ENCODE results near the gene CDIP1. TPM values are rescaled to one million over a fixed set of nuclear protein-coding genes. Genes with fewer than 3 reads are reported as not detected.

The CDIP1 gene
- total and polyA plus RNA-seq, 3 donors from 2014 or later = 32.0 to 34.7 (median 34.0) TPM

- Histone ChIP-seq H3K9me3 (no peaks in the 10 kb centered on the region), H3K4me3 (no peak overlapping the region), H3K4me1 (peaks cover 20% of the 10 kb centered on the region), H3K36me3 (ENCODE audit: low read depth, missing control alignments) (no peaks in the 10 kb centered on the region), H3K27ac (peak overlapping the region in 1 of 2 donors; percentile 25), H3K27me3 (no peaks in the 10 kb centered on the region)
- no peak for TF ChIP-seq CTCF (IDR thresholded peaks at IDR 0.05)
- no peak for TF ChIP-seq POLR2A (IDR thresholded peaks at IDR 0.05)
- no peak for DNase-seq
- intact Hi-C loops (cut with DNase I; ENCODE audit: low total_unique reads) = no loop called here
- 61 to 65% methylated on average over 7 of the region's 7 CpGs for WGBS, 2 donors
These were observed 13.5 kb downstream of the CDIP1 start for GRCh38 chr16:4525069-4525468.

- Histone ChIP-seq H3K4me1 (peaks cover 20% of the 10 kb centered on the region), H3K27me3 (no peaks in the 10 kb centered on the region), H3K9me3 (no peaks in the 10 kb centered on the region), H3K4me3 (no peak overlapping the region), H3K27ac (peak overlapping the region in 1 of 2 donors; percentile 25), H3K36me3 (ENCODE audit: low read depth, missing control alignments) (no peaks in the 10 kb centered on the region)
- intact Hi-C loops (cut with DNase I; ENCODE audit: low total_unique reads) = no loop called here
- TF ChIP-seq CTCF (IDR thresholded peaks at IDR 0.05) (no peak), POLR2A (IDR thresholded peaks at IDR 0.05) (no peak)
- no peak for DNase-seq
These were observed 14.0 kb downstream of the CDIP1 start for GRCh38 chr16:4524571-4524970.

GRCh38 chr16:4523686-4524085 is 14.9 kb downstream of the CDIP1 start:
- H3K27ac ChIP-seq = peak overlapping the region in 1 of 2 donors; percentile 70
- DNase-seq = no peak
- WGBS, 2 donors = 89 to 96% methylated on average over 4 of the region's 4 CpGs
- TF ChIP-seq CTCF (IDR thresholded peaks at IDR 0.05) (no peak), POLR2A (IDR thresholded peaks at IDR 0.05) (no peak)
- no peaks in the 10 kb centered on the region for H3K9me3 ChIP-seq
- H3K36me3 ChIP-seq (ENCODE audit: low read depth, missing control alignments) = no peaks in the 10 kb centered on the region
- peaks cover 16% of the 10 kb centered on the region for H3K4me1 ChIP-seq
- no peak overlapping the region for H3K4me3 ChIP-seq
- H3K27me3 ChIP-seq = no peaks in the 10 kb centered on the region
- intact Hi-C loops (cut with DNase I; ENCODE audit: low total_unique reads) = no loop called here

GRCh38 chr16:4522051-4522581 is 16.5 kb downstream of the CDIP1 start:
- Histone ChIP-seq H3K27me3 (no peaks in the 10 kb centered on the region), H3K36me3 (ENCODE audit: low read depth, missing control alignments) (no peaks in the 10 kb centered on the region), H3K9me3 (no peaks in the 10 kb centered on the region), H3K4me3 (no peak overlapping the region), H3K27ac (peak overlapping the region in 1 of 2 donors; percentile 70), H3K4me1 (peaks cover 16% of the 10 kb centered on the region)
- WGBS, 2 donors = 58 to 61% methylated on average over 2 to 8 of the region's 8 CpGs
- DNase-seq = no peak
- intact Hi-C loops (cut with DNase I; ENCODE audit: low total_unique reads) = no loop called here
- no peak for TF ChIP-seq CTCF (IDR thresholded peaks at IDR 0.05)
- no peak for TF ChIP-seq POLR2A (IDR thresholded peaks at IDR 0.05)

GRCh38 chr16:4520913-4521312 is 17.7 kb downstream of the CDIP1 start:
- WGBS, 2 donors = 88 to 90% methylated on average over 7 of the region's 7 CpGs
- TF ChIP-seq CTCF (IDR thresholded peaks at IDR 0.05) (no peak), POLR2A (IDR thresholded peaks at IDR 0.05) (no peak)
- DNase-seq = no peak

More at GRCh38 chr16:4520913-4521312, 17.7 kb downstream of the CDIP1 start:
- no peaks in the 10 kb centered on the region for H3K36me3 ChIP-seq (ENCODE audit: low read depth, missing control alignments)
- H3K27ac ChIP-seq = no peak overlapping the region
- peaks cover 16% of the 10 kb centered on the region for H3K4me1 ChIP-seq
- intact Hi-C loops (cut with DNase I; ENCODE audit: low total_unique reads) = no loop called here
- no peaks in the 10 kb centered on the region for H3K9me3 ChIP-seq
- H3K27me3 ChIP-seq = no peaks in the 10 kb centered on the region
- H3K4me3 ChIP-seq = no peak overlapping the region
